GM10266 (cell line): ENCODE data around the gene C9orf152.

Experiments used
- DNase-seq: peaks from one replicate; pipeline ENCODE4 v3.0.0; 2012; ENCODE audit errors: extremely low spot score
- TF ChIP-seq, protein P1 (sequence below): IDR thresholded peaks from 2 replicates; pipeline ENCODE4 v1.5.1; 2012; ENCODE audit warnings: mild to moderate bottlenecking, low read depth; ENCODE audit not compliant: control insufficient read depth, insufficient read depth; ENCODE audit errors: missing control alignments

C9orf152 gene

DNA sequence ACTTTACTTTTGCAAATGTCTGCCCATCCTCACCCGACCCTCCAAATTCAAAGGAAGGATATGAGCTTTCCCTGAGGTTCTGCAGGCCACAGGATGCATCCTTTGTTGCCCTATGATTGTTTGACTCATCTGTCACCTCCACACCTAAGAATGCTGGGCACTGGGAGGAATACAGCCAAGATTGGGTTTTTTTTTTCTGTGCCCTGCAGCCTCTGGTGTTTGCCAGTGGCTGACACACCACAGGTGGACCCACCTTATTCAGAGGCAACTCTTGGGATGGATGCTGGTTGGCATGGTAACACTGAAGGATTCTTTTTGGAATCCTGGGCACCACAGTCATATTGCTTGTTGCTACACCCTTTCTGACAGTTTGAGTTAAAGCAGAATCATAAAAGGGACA is 29.7 kb downstream of the C9orf152 start:
- DNase-seq: no peak
- TF ChIP-seq, protein P1, sequence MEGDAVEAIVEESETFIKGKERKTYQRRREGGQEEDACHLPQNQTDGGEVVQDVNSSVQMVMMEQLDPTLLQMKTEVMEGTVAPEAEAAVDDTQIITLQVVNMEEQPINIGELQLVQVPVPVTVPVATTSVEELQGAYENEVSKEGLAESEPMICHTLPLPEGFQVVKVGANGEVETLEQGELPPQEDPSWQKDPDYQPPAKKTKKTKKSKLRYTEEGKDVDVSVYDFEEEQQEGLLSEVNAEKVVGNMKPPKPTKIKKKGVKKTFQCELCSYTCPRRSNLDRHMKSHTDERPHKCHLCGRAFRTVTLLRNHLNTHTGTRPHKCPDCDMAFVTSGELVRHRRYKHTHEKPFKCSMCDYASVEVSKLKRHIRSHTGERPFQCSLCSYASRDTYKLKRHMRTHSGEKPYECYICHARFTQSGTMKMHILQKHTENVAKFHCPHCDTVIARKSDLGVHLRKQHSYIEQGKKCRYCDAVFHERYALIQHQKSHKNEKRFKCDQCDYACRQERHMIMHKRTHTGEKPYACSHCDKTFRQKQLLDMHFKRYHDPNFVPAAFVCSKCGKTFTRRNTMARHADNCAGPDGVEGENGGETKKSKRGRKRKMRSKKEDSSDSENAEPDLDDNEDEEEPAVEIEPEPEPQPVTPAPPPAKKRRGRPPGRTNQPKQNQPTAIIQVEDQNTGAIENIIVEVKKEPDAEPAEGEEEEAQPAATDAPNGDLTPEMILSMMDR: no peak

DNA sequence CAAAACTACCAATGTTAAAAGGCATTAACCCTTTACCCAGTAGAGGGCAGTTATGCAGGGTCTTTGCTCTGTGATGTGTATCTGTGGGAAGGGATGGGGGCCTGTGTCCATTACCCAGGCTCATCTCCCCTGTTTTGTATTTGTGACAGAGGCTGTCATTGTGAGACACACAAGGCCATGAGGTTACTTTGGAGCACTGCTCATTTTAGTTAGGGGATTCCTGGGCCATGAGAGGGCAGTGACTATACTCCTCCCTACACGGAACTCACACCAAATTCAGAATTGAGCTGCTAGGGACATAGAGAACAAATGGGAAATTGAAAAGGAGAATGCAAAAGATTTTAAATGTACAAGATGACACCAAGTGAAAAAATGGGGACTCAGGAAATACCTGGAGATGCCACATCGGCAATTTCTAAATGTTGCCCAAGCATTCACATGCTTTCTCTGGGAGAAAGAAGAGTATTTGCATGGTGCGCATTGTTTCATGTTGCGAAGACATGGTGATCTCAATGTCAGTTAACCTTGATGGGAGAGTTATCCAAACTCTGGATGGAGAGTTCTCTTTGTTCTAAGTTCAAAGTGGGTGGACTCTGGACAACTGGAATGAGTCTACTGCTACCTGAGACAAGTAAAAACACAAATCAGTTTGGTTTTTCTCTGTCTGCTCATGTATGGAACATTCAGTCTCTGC is 32.5 kb downstream of the C9orf152 start:
- TF ChIP-seq, protein P1: no peak
- no peak for DNase-seq

DNA sequence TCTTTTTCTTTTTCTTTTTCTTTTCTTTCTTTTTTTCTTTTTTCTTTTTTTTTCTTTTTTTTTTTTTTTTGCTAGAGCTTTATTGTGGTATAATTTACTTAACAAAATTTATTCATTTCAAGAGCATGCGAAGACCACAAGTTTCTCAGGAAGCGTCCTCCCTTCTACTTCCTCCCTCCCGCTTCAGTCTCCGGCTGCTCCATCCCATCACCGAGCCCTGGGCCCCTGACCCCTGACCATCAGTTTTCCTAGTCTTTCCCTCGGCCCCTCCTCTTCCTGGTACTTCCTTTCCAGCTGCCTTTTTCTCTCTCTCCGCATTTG is 34.7 kb downstream of the C9orf152 start:
- TF ChIP-seq, protein P1: no peak
- DNase-seq: no peak

DNA sequence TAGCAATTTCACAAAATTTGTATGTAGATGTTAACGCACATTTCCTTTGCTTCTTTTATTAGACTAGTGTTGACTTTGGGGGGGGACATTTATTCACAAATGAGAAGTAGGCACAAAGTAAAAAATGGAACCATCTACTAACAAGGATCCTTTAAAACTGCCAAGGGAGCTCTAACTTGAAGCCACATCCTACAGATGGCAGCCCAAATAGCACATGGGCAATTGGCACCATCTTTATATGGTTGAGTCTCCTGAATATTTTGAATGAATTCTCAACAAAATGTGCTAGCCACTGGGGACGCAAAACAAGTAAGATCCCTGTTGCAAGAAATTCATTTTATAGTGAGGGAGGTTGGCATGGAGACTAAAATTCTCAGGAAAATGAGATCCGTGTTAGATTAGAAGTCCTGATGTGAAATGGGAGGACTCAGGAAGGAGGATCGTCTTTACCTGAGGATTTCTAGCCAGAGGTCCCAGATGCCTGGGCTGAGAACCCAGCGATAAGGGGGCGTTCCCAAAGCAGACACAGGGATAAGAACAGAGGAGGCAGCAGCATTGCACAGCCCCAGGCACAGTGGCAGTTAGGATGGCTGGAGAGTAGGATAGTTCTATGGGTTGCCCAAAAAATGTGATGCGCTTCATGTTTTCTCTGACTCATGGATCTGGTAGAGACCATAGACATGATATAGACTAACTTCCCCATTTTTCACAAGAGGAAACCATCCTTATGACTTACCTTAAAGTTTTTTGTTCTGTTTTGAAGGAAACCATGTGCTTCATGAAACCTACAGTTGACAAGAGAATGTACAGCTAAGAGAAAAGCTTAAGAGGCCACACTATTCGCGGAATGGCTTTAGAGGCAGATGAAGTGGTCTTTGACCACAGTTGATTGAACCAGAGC is 37.4 kb downstream of the C9orf152 start:
- TF ChIP-seq, protein P1: no peak
- no peak for DNase-seq

DNA sequence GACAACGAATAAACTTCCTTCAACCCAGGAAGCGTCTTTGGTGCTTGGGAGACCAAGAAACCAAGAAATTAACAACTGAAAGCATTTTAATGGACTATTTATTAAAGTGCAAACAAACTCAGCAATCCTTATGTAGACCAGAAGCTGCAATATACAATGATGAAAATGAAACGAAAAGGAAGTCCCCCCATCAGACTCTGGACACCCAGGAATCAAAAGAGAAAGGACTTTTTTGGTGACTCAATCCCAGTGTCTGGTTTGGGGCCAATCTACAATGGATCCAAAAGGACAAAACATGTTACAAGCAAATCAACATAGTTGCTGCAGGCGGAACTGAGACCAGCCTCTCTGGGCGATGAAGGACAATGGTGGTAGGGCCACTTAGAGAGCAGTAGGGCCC is 39.5 kb downstream of the C9orf152 start:
- TF ChIP-seq, protein P1: no peak
- DNase-seq: no peak

DNA sequence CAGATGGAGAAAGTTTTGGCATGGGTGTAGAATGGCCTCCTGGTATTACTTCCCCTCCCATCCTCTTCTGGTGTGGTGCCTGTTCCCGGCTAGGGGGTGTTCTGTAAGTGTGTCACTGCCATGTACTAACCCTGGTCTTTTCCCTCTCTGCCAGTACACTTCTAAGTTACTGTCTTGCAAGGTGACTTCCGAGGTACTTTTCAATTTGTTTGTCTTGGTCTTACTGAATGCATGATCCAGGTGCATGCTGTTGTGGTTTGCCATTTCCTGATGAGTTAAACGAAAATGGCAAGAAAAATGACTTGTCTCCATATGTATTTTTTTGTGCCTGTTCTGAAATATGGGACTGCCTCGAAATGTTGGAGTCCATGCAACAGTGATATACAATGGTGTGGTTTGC is 46.0 kb downstream of the C9orf152 start:
- TF ChIP-seq, protein P1: no peak
- DNase-seq: no peak

DNA sequence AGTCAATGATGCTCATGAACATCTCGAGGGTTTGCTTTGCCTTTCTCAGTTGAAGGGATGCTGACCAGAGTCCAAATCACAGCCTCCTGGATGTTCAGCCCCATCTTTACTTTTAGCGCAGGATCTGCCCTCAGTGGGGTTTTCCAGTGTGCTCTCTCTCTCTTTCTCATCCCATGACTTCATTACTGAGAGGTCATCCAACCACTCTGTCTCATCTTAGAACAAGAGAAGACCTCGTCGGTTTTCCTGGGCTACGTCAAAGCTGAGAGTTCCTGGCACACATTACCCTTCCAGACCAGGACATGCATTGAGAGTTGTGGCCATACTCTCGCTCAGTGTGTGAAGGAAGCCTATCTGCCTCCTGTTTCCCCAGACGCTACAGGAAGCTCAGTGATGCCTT is 47.3 kb downstream of the C9orf152 start:
- TF ChIP-seq, protein P1: no peak
- no peak for DNase-seq
